Thymus (tissue), 11 donors: ENCODE measurements around the gene DENND6B. TPM values are rescaled to one million over a fixed set of nuclear protein-coding genes. Genes with fewer than 3 reads are reported as not detected.

ENCODE experiments used
- DNase-seq, 9 donors: peaks; one replicate each; pipeline ENCODE4 v3.0.0-alpha.2; 2013; ENCODE audit warnings: low spot score in 9 of 9, low read depth in 6 of 9, missing footprints in 1 of 9
- H3K27ac ChIP-seq, 2 donors: one replicate each; pipeline ENCODE4 v1.5.1; 2013; ENCODE audit warnings: control low read depth in 1 of 2, low read depth in 1 of 2, low read length in 1 of 2, mild to moderate bottlenecking in 1 of 2, moderate library complexity in 1 of 2
- H3K27me3 ChIP-seq, 2 donors: one replicate each; pipeline ENCODE4 v1.5.1; 2013; ENCODE audit warnings: low read length in 1 of 2; ENCODE audit not compliant: control insufficient read depth in 2 of 2, insufficient read depth in 1 of 2
- H3K36me3 ChIP-seq, 2 donors: one replicate each; pipeline ENCODE4 v1.5.1; 2013; ENCODE audit warnings: low read length in 1 of 2, mild to moderate bottlenecking in 1 of 2, moderate library complexity in 1 of 2; ENCODE audit not compliant: control insufficient read depth in 2 of 2, insufficient read depth in 2 of 2
- H3K4me1 ChIP-seq, 2 donors: one replicate each; pipeline ENCODE4 v1.5.1; 2013; ENCODE audit warnings: low read length in 2 of 2; ENCODE audit not compliant: control insufficient read depth in 2 of 2, insufficient read depth in 2 of 2
- H3K4me3 ChIP-seq, 2 donors: one replicate each; pipeline ENCODE4 v1.5.1; 2013; ENCODE audit warnings: low read length in 2 of 2, control low read depth in 1 of 2, mild to moderate bottlenecking in 1 of 2
- H3K9me3 ChIP-seq, 2 donors: one replicate each; pipeline ENCODE4 v1.5.1; 2013; ENCODE audit warnings: low read length in 1 of 2, mild to moderate bottlenecking in 1 of 2; ENCODE audit not compliant: control insufficient read depth in 2 of 2, insufficient read depth in 1 of 2
- WGBS: extraction: QIAGEN DNeasy Blood & Tissue Kit; methylation state at CpG from one replicate; pipeline ENCODE4 v1.1.7; 2013; 5-methylcytosine and 5-hydroxymethylcytosine counted together
- polyA plus RNA-seq: library from polyadenylated mRNA; stranded (reverse); fragments of 200-250 nt; gene quantifications from one replicate; pipeline ENCODE4 v1.2.3, GENCODE V29; 2013
- total RNA-seq: library from RNA; stranded (reverse); fragments of 120-200 nt; gene quantifications from one replicate; pipeline ENCODE4 v1.2.4, GENCODE V29; 2013
- donor health status: healthy.

The DENND6B gene
- total and polyA plus RNA-seq, 2 donors: 1.4 to 8.3 TPM

DNA sequence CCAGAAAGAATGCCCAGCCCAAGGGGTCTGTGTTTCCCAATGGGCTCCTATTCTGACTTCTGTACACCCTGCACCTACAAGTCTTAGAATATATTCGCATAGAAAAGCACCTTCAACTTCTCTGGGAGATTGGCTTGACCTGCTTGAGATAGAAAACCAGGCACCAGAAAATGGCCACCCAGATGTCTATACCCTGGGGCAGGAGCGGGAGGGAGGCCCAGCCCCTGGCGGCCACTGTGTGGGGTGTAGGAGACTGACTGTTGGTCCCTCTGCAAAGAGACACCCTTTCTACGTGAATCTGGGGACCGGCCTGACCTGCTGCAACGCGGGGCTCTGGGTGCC is 8.5 kb downstream of the DENND6B start:
- Histone ChIP-seq H3K4me3 (no peak overlapping the region), H3K36me3 (no peaks in the 10 kb centered on the region), H3K4me1 (peaks cover 12 to 22% of the 10 kb centered on the region in 2 donors), H3K9me3 (peaks cover 0 to 1% of the 10 kb centered on the region in 2 donors), H3K27me3 (peaks cover 0 to 7% of the 10 kb centered on the region in 2 donors), H3K27ac (no peak overlapping the region)
- WGBS: 89% methylated on average over 7 of the region's 7 CpGs
- no peak for DNase-seq

- Histone ChIP-seq H3K4me3 (no peak overlapping the region), H3K9me3 (peaks cover 0 to 1% of the 10 kb centered on the region in 2 donors), H3K27ac (no peak overlapping the region), H3K27me3 (peaks cover 0 to 10% of the 10 kb centered on the region in 2 donors), H3K4me1 (peaks cover 12 to 25% of the 10 kb centered on the region in 2 donors), H3K36me3 (no peaks in the 10 kb centered on the region)
- WGBS: 99% methylated on average over 7 of the region's 7 CpGs
- no peak for DNase-seq
These were observed 9.1 kb downstream of the DENND6B start for GRCh38 chr22:50317674-50318073.

- H3K36me3 ChIP-seq: no peaks in the 10 kb centered on the region
- H3K4me3 ChIP-seq: no peak overlapping the region
- peaks cover 12 to 25% of the 10 kb centered on the region in 2 donors for H3K4me1 ChIP-seq
- no peak overlapping the region for H3K27ac ChIP-seq
- DNase-seq: no peak
- peaks cover 0 to 10% of the 10 kb centered on the region in 2 donors for H3K27me3 ChIP-seq
- H3K9me3 ChIP-seq: peaks cover 0 to 1% of the 10 kb centered on the region in 2 donors
- WGBS: 99% methylated on average over 9 of the region's 9 CpGs
These were observed 9.6 kb downstream of the DENND6B start for GRCh38 chr22:50317178-50317577.

- peaks cover 12 to 25% of the 10 kb centered on the region in 2 donors for H3K4me1 ChIP-seq
- peaks cover 0 to 13% of the 10 kb centered on the region in 2 donors for H3K27me3 ChIP-seq
- no peaks in the 10 kb centered on the region for H3K36me3 ChIP-seq
- H3K4me3 ChIP-seq: no peak overlapping the region
- peaks cover 0 to 1% of the 10 kb centered on the region in 2 donors for H3K9me3 ChIP-seq
- 89% methylated on average over 36 of the region's 45 CpGs for WGBS
- DNase-seq: no peak
- no peak overlapping the region for H3K27ac ChIP-seq
These were observed 10.4 kb downstream of the DENND6B start for GRCh38 chr22:50316114-50317065.

DNA sequence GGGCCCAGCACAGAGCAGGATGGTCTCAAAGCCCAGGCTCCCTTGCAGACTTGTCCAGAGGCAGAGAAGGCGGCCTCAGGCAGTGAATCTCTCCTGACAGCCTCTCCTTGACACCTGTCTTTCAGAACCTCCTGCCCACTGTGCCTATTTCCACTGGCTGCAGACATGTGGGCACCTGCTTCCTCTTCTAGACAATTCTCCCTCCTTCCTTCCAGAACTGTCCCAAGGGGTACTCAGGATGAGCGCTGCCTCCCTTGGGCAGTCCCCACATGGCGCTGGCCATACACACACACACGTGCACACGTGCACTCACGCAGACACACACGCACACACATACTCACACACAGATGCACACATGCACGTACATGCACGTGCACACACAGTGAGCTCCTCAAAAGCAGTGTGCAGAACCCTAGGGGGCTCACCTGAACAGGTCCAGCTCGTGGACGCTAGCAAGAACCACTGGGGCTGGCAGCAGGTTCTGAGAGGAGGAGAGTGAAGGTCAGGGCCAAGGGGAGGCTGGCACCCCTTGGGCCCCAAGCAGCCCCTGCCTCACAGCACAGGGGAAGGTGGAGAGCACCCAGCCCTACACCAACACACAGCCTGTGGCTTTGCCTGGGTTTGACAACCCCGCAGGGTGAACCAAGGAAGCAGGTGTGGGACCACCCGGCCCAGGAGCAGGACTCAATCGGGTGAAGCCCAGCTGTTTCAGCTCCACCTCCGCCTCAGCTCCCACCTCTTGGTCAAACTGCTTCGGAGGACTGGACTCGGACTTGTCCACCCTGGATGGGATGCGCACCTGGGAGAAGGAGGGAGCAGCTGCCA is 11.3 kb downstream of the DENND6B start:
- DNase-seq: no peak
- peaks cover 0 to 1% of the 10 kb centered on the region in 2 donors for H3K9me3 ChIP-seq
- WGBS: 71% methylated on average over 18 of the region's 18 CpGs
- H3K4me3 ChIP-seq: no peak overlapping the region
- H3K27me3 ChIP-seq: peaks cover 2 to 18% of the 10 kb centered on the region in 2 donors
- H3K36me3 ChIP-seq: no peaks in the 10 kb centered on the region
- H3K27ac ChIP-seq: no peak overlapping the region
- peaks cover 12 to 25% of the 10 kb centered on the region in 2 donors for H3K4me1 ChIP-seq

DNA sequence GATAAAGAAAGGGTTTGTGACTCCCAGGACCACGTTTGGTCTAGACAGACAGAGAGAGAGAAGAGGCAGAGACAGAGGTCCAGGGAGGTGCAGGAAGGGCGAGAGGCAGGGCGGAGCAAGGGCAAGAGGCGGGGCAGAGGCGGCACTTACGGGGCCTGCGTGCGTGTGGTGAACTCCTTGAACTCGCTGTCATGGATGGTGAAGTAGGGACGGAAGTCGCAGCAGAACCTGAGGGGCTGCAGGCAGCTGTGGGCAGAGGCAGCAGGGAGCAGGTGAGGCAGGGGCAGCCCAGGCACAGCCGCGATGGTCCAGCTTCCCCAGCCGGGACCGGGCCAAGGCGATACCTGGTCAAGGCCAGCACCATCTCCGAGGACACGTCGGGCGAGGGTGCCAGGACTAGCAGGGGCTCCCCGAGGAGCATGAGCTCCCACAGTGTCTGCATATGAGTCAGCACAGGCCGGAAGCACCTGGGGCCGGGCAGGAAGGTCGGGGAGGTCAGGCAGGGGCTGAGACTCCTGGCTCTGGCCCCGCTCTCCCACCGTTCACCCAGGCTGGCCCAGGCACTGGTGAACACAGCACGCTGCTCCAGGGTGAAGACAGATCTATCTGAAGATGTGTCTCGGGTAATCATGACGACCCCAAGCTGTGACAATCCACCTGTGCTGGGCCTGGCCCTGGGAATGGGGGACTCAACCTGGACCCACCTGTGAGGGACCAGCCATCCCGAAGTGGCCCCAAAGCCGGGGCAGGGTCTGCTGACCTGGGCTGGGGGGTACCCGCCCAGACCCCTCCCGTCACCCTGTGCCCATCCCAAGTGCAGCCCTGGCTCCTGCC is 12.1 kb downstream of the DENND6B start:
- Histone ChIP-seq H3K27ac (peak overlapping the region; percentile 62 to 86), H3K9me3 (peaks cover 0 to 1% of the 10 kb centered on the region in 2 donors), H3K4me3 (peak overlapping the region; percentile 25 to 51), H3K27me3 (peaks cover 2 to 24% of the 10 kb centered on the region in 2 donors), H3K36me3 (no peaks in the 10 kb centered on the region), H3K4me1 (peaks cover 12 to 25% of the 10 kb centered on the region in 2 donors)
- peak; percentile 45 to 87 (median 66) for DNase-seq
- WGBS: 15% methylated on average over 33 of the region's 33 CpGs

DNA sequence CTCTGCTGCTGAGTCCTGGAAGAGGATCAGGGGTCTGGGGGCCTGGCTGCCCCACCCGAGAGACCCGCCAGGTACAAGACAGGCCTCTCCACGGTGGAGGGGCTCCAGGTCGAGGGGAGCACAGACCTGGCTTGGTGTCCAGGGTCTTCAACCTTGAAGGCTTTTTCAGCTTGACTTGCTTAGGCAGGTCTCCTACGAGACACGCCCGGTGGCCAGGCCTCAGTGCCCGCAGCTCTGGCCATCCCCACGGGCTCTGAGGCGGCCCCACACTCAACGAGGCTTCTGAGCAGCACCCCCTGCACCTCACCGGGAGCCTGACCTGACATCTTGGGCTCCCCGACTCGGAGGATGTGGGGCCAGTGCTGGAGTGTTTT is 12.7 kb downstream of the DENND6B start:
- WGBS: 42% methylated on average over 14 of the region's 14 CpGs
- DNase-seq: no peak
- Histone ChIP-seq H3K9me3 (peaks cover 0 to 1% of the 10 kb centered on the region in 2 donors), H3K27ac (peak overlapping the region in 1 of 2 donors; percentile 18), H3K4me1 (peaks cover 12 to 25% of the 10 kb centered on the region in 2 donors), H3K36me3 (no peaks in the 10 kb centered on the region), H3K4me3 (peak overlapping the region; percentile 25 to 51), H3K27me3 (peaks cover 5 to 30% of the 10 kb centered on the region in 2 donors)

- H3K4me3 ChIP-seq: no peak overlapping the region
- H3K4me1 ChIP-seq: peaks cover 12 to 25% of the 10 kb centered on the region in 2 donors
- WGBS: 73% methylated on average over 17 of the region's 17 CpGs
- peaks cover 0 to 1% of the 10 kb centered on the region in 2 donors for H3K9me3 ChIP-seq
- H3K36me3 ChIP-seq: no peaks in the 10 kb centered on the region
- H3K27ac ChIP-seq: no peak overlapping the region
- DNase-seq: peak in 1 of 9 donors; percentile 41
- peaks cover 10 to 35% of the 10 kb centered on the region in 2 donors for H3K27me3 ChIP-seq
These were observed 13.2 kb downstream of the DENND6B start for GRCh38 chr22:50313600-50313999.
